Right kidney (tissue), 1 donor: ENCODE measurements around the gene DLG1.

ENCODE experiments used
- DNase-seq: peaks from one replicate; pipeline ENCODE4 v3.0.0-alpha.2; 2016

The DLG1 gene

GRCh38 chr3:196995646-196996355, 302.6 kb downstream of the DLG1 start:
- no peak for DNase-seq

DNA sequence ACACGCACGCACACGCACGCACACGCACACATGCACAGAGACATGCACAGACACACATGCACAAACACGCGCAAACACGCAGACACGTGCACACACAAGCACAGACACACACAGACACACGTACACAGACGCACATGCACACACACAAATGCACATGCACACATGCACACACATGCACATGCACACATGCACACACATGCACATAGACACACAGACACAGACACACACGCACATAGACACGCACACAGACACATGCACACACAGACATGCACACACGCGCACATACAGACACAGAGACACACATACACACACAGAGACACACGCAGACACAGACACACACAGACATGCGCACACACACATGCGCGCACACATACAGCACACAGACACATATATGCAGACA, 303.4 kb downstream of the DLG1 start:
- no peak for DNase-seq

- no peak for DNase-seq
These were observed 304.4 kb downstream of the DLG1 start for GRCh38 chr3:196994056-196994455.
